Measurements from ENCODE around the gene PON2.
A peak's percentile ranks its signal among the peaks of the same experiment; 100 is the strongest.
"Not testable (repeated sequence)": the region's sequence is repeated elsewhere in the genome, so short reads cannot be mapped to it uniquely, and the experiment has no call there.

Gene PON2

GRCh38 chr7:95405208-95405607 is 29.6 kb downstream of the PON2 start:
- no peak for DNase-seq (ENCODE audit: low spot score)

DNA sequence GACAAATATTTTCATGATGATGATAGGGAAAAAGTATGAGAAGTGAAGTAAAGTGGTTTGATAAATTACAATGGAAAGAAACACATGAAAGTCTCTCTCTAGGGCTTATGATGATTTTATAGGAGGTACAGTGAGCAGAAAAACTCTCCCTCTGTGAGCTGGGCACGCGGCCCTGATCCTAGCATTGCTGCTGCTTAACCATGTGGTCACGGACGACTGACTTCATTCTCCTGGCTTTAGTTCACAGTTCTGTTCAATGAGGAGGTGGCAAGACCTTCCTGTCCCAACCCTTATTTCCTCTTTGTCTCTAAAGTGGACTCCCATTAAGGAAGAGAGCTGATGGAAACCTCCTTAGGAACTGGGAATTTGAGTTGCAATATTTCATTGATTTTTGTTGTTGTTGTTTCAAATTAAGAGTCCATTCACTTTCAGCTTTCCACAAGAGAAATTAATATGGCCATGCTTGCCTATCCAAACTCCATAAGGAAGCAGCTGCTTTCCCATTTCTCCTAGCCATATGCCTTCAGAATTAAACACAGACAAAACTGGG is 30.4 kb downstream of the PON2 start:
- no peak for DNase-seq (ENCODE audit: low spot score)

- DNase-seq (ENCODE audit: low spot score): no peak
Observed at GRCh38 chr7:95398155-95398940, 36.5 kb downstream of the PON2 start.

- no peak for DNase-seq (ENCODE audit: low spot score)
Observed at GRCh38 chr7:95397381-95397780, 37.4 kb downstream of the PON2 start.

GRCh38 chr7:95396136-95397032 is 38.4 kb downstream of the PON2 start, which contains the start of gene PON3:
Gene PON3 (minus strand): TSS chr7:95396375. CDS start chr7:95396350, 25 bp downstream.
- DNase-seq (ENCODE audit: low spot score): peak; percentile 45

- DNase-seq (ENCODE audit: low spot score): no peak
Observed at GRCh38 chr7:95395755-95396135, 39.1 kb downstream of the PON2 start.

- DNase-seq (ENCODE audit: low spot score): no peak
Observed at GRCh38 chr7:95394370-95394769, 40.5 kb downstream of the PON2 start.

GRCh38 chr7:95391761-95392160 is 43.1 kb downstream of the PON2 start:
- DNase-seq (ENCODE audit: low spot score): no peak

GRCh38 chr7:95389516-95389915 is 45.3 kb downstream of the PON2 start:
- no peak for DNase-seq (ENCODE audit: low spot score)

DNA sequence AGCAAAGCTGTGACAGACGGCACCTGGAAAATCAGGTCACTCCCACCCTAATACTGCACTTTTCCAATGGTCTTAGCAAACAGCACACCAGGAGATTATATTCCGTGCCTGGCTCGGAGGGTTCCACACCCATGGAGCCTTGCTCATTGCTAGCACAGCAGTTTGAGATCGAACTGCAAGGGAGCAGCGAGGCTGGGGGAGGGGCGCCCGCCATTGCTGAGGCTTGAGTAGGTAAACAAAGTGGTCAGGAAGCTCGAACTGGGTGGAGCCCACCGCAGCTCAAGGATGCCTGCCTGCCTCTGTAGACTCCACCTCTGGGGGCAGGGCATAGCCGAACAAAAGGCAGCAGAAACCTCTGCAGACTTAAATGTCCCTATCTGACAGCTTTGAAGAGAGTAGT is 55.4 kb downstream of the PON2 start:
- DNase-seq (ENCODE audit: low spot score): not testable (repeated sequence)

DNA sequence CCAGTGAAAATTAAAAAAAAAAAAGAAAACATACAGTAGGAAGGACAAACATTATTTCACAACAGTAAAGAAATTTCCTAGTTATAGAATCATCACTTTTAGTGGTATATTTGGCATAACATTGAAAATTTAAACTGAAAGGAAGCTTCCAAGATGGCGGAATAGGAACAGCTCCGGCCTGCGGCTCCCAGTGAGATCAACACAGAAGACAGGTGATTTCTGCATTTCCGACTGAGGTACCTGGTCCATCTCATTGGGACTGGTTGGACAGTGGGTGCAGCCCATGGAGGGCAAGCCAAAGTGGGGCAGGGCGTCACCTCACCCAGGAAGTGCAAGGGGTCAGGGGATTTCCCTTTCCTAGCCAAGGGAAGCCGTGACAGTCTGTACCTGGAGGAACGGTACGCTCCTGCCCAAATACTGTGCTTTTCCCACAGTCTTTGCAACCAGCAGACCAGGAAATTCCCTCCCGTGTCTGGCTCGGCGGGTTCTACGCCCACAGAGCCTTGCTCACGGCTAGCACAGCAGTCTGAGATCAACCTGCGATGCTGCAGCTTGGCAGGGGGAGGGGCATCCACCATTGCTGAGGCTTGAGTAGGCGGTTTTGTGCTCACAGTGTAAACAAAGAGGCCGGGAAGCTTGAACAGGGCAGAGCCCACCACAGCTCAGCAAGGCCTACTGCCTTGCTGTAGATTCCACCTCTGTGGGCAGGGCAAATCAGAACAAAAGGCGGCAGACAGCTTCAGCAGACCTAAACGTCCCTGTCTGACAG is 58.0 kb downstream of the PON2 start:
- no peak for DNase-seq (ENCODE audit: low spot score)

GRCh38 chr7:95375591-95376257 is 59.1 kb downstream of the PON2 start:
- DNase-seq (ENCODE audit: low spot score): no peak

DNA sequence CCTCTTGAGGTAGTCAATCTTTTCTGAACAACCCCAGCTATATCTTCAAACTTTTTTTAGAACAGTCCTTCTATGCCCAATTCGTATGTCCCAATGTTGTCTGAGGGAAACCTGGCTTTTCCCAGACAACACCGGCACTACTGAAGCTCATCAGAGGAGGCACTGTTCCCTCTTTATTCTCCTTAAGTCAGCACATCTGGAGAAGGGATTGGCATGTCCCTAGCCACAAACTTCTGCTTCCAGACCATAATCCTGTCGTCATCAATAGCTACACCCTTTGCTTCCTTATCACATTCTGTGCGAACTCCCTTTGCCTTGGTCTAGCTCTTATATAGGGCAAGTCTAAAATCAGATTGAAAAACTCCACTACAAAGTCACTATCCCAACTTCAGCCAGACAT is 61.5 kb downstream of the PON2 start:
- DNase-seq (ENCODE audit: low spot score): no peak

DNA sequence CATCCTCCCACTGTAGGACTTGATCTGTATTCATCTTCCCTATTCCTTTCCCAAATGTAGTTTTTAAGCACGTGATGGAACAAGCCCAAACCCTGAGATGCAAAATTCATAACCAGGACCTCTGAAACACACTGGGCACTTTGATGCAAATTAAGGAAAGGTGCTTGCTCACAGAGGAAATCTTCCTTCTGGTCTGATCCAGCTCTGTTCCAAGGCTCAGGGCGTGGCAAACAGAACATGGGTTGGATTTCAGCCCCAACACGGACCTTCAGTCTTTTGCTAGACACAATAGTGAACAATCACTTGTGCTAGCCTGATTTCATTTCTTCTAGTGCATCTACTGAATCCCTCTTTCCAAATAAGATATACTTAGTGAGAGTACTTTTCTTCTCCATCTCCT is 66.6 kb downstream of the PON2 start:
- DNase-seq (ENCODE audit: low spot score): no peak

DNA sequence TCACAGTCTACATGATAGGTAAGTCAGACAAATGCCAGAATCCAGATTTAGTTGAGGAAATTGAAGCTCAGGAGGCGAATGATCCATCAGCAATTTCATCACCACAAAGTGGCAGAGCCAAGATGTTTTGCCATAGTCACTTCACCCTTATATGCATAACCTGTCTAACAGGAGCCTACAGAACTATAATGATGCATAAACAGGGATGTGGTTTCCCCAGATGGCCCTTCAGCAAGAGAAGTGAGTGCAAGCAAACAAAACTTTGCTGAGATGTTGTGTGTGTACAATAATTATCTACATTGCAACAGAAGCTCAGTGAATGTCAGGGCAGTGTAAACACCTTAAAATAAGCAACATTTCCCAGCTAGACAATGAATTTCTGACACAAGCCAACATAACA is 67.2 kb downstream of the PON2 start:
- no peak for DNase-seq (ENCODE audit: low spot score)

GRCh38 chr7:95365151-95365550 is 69.7 kb downstream of the PON2 start:
- no peak for DNase-seq (ENCODE audit: low spot score)

GRCh38 chr7:95357623-95358022 is 77.2 kb downstream of the PON2 start:
- DNase-seq (ENCODE audit: low spot score): no peak

All from HuH-7.5 (cell line).